K562 (cell line): ENCODE measurements around the gene TFAM. TPM values are rescaled to one million over a fixed set of nuclear protein-coding genes. Genes with fewer than 3 reads are reported as not detected.

Source experiments
- ATAC-seq: fragments of 200-7000 bp; cut with Tn5 transposase; 3 replicates; pipeline ENCODE4 v1.9.1; 2020; ENCODE audit warnings: moderate library complexity
- BruUV-seq: library from RNA; stranded (reverse); fragments of 400-500 nt; replicated peaks from 2 replicates; lab custom pipeline; 2021; lab: Mats Ljungman, UMichigan
- CTCF ChIA-PET: fragments of 300-600 bp; formaldehyde crosslinking; extraction: SDS; loops from one replicate; lab custom pipeline; 2021; ENCODE audit warnings: low intra/inter-chr PET ratio; lab: Yijun Ruan, JAX
- POLR2A ChIA-PET: fragments of 300-600, 350-650 bp; sonication (Branson Sonifier 250); formaldehyde crosslinking; extraction: SDS; loops from one replicate; lab custom pipeline; 2021; ENCODE audit warnings: antibody characterized with exemption, inconsistent platforms; lab: Yijun Ruan, JAX
- DNase-seq, 4 experiments: peaks; one replicate each; pipeline versions ENCODE4 v3.0.0 to v3.0.0-alpha.2; 2011 to 2018; ENCODE audit warnings: low spot score in 3 of 4, mixed read lengths in 3 of 4; ENCODE audit errors: extremely low read depth in 1 of 4
- FAIRE-seq: peaks from 2 replicates; lab custom pipeline; 2011; peaks lifted over from hg19 to GRCh38; lab: Jason Lieb, UNC
- H2AFZ ChIP-seq: 2 replicates; pipeline ENCODE4 v1.6.0; 2011; ENCODE audit warnings: low read depth, low read length, control low read depth, inconsistent platforms
- H3K27ac ChIP-seq: fragments of 200-600 bp; 3 replicates; pipeline ENCODE4 v1.8.0; 2011; ENCODE audit warnings: low read depth, mild to moderate bottlenecking, control low read depth, inconsistent platforms, low read length, moderate library complexity, mixed read lengths; ENCODE audit errors: extremely low read depth
- H3K27me3 ChIP-seq, 2 experiments: fragments of 300-600 bp in 1 of 2; 2 replicates in 1 of 2; 3 replicates in 1 of 2; pipeline versions ENCODE4 v1.6.0 to v1.8.0; 2011; ENCODE audit warnings: inconsistent platforms in 2 of 2, low read length in 2 of 2, mild to moderate bottlenecking in 1 of 2, mixed read lengths in 1 of 2, moderate library complexity in 1 of 2; ENCODE audit not compliant: control insufficient read depth in 2 of 2, insufficient read depth in 2 of 2
- H3K36me3 ChIP-seq: fragments of 300-600 bp; 3 replicates; pipeline ENCODE4 v1.8.0; 2011; ENCODE audit warnings: mild to moderate bottlenecking, low read length, inconsistent platforms; ENCODE audit not compliant: control insufficient read depth, insufficient read depth
- H3K4me1 ChIP-seq, 2 experiments: fragments of 200-600 bp in 1 of 2; replicated peaks in 1 of 2; 2 replicates in 1 of 2; 3 replicates in 1 of 2; pipeline versions ENCODE4 v1.5.1 to v1.8.0; 2011; ENCODE audit warnings: inconsistent platforms in 2 of 2, low read length in 2 of 2, mild to moderate bottlenecking in 1 of 2, mixed read lengths in 1 of 2, moderate library complexity in 1 of 2; ENCODE audit not compliant: control insufficient read depth in 2 of 2, insufficient read depth in 2 of 2
- H3K4me2 ChIP-seq: 2 replicates; pipeline ENCODE4 v1.6.1; 2011; ENCODE audit warnings: low read length, control low read depth, inconsistent platforms, mixed read lengths; ENCODE audit not compliant: insufficient read depth
- H3K4me3 ChIP-seq: fragments of 200-600 bp; sonication (generic), shearing (Covaris generic); 2 replicates; pipeline ENCODE4 v1.5.1; 2016; ENCODE audit warnings: control low read depth, inconsistent platforms
- H3K79me2 ChIP-seq: fragments of 200-600 bp; 3 replicates; pipeline ENCODE4 v1.8.0; 2011; ENCODE audit warnings: low read length, inconsistent platforms; ENCODE audit not compliant: control insufficient read depth, insufficient read depth
- H3K9ac ChIP-seq, 2 experiments: 2 replicates each; pipeline versions ENCODE4 v1.6.0 to v1.6.1; 2011; ENCODE audit warnings: low read depth in 2 of 2, low read length in 2 of 2, control low read depth in 1 of 2, inconsistent platforms in 1 of 2, mild to moderate bottlenecking in 1 of 2, mixed read lengths in 1 of 2; ENCODE audit not compliant: insufficient read depth in 1 of 2
- H3K9me1 ChIP-seq: one replicate; pipeline ENCODE4 v1.6.0; 2011; ENCODE audit warnings: inconsistent platforms, mild to moderate bottlenecking, low read length, moderate library complexity; ENCODE audit not compliant: control insufficient read depth, insufficient read depth
- H3K9me3 ChIP-seq: replicated peaks from 2 replicates; pipeline ENCODE4 v1.5.1; 2011; ENCODE audit warnings: low read depth, low read length, inconsistent platforms; ENCODE audit not compliant: control insufficient read depth, insufficient read depth
- H4K20me1 ChIP-seq: replicated peaks from 2 replicates; pipeline ENCODE4 v1.6.1; 2011; ENCODE audit warnings: low read length, inconsistent platforms, mixed read lengths; ENCODE audit not compliant: control insufficient read depth, insufficient read depth
- CEBPG ChIP-seq, 3 experiments: fragments of 200-800 bp in 1 of 3; sonication (Bioruptor generic) in 1 of 3; sonication (generic) in 1 of 3; formaldehyde crosslinking in 1 of 3; IDR thresholded peaks in 2 of 3; conservative IDR thresholded peaks in 1 of 3; 2 replicates each; pipeline versions ENCODE4 v1.6.1 to v1.8.0; 2016 to 2022; ENCODE audit warnings: missing compliant biosample characterization in 2 of 3, missing genetic modification characterization in 2 of 3, mild to moderate bottlenecking in 1 of 3, missing genetic modification reagents in 1 of 3
- MAFK ChIP-seq: IDR thresholded peaks from 2 replicates; pipeline ENCODE4 v1.6.1; 2011; ENCODE audit warnings: low read length, improper control_type of control experiment
- MXI1 ChIP-seq: IDR thresholded peaks from 2 replicates; pipeline ENCODE4 v1.6.1; 2011; ENCODE audit warnings: low read depth, mild to moderate bottlenecking, improper control_type of control experiment, low read length
- NFIC ChIP-seq: fragments of 450-650 bp; IDR thresholded peaks from 2 replicates; pipeline ENCODE4 v1.6.1; 2017; ENCODE audit warnings: mild to moderate bottlenecking, inconsistent platforms
- PHB ChIP-seq: fragments of 250-450 bp; sonication (Bioruptor Pico); IDR thresholded peaks from 2 replicates; pipeline ENCODE4 v1.5.0; 2021
- PKNOX1 ChIP-seq: fragments of 450-650 bp; IDR thresholded peaks from 2 replicates; pipeline ENCODE4 v1.6.1; 2016
- SIN3B ChIP-seq: fragments of 450-650 bp; IDR thresholded peaks from 2 replicates; pipeline ENCODE4 v1.6.1; 2017; ENCODE audit warnings: low read depth, mild to moderate bottlenecking, moderate library complexity
- USF1 ChIP-seq: sonication (generic); formaldehyde crosslinking; IDR thresholded peaks from 2 replicates; pipeline ENCODE4 v1.9.0; 2022; ENCODE audit warnings: mild to moderate bottlenecking, missing genetic modification reagents
- XRCC4 ChIP-seq: IDR thresholded peaks from one replicate; pipeline ENCODE4 v1.6.1; 2011; ENCODE audit not compliant: insufficient read depth, insufficient read length; ENCODE audit errors: extremely low read depth
- ZFP30 ChIP-seq: fragments of 250-450 bp; sonication (Bioruptor Pico); IDR thresholded peaks from 2 replicates; pipeline ENCODE4 v1.8.0; 2022; ENCODE audit warnings: moderate library complexity, mild to moderate bottlenecking, inconsistent platforms, borderline replicate concordance
- ZFP36 ChIP-seq: fragments of 150-350 bp; IDR thresholded peaks from 2 replicates; pipeline ENCODE4 v1.6.1; 2018; ENCODE audit warnings: low read length, low read depth; ENCODE audit not compliant: partially characterized antibody
- WGBS: fragments of 100-300 bp; shearing (Covaris generic); methylation state at CpG from one replicate; pipeline ENCODE4 v1.1.6; 2016; ENCODE audit warnings: low coverage, mixed read lengths; ENCODE audit not compliant: insufficient coverage; ENCODE audit errors: missing lambda C conversion rate; 5-methylcytosine and 5-hydroxymethylcytosine counted together
- in situ Hi-C: fragments of 300-500 bp; cut with MboI; formaldehyde crosslinking; loops from 4 replicates; pipeline ENCODE4 v1.15.0; 2018; ENCODE audit warnings: inconsistent platforms, mixed read lengths
- intact Hi-C: fragments of 100-400 bp; cut with micrococcal nuclease; formaldehyde crosslinking; loops from 2 replicates; pipeline ENCODE4 v1.14.2; 2022
- polyA plus RNA-seq, 8 experiments: library from polyadenylated mRNA; depleted of rRNA in 4 of 8; stranded (reverse) in 5 of 8; unstranded in 3 of 8; fragments of >200 nt; fragmentation: Nextera tagmentation in 2 of 8; fragmentation: Illumina TruSeq in 1 of 8; extraction: Ambion mirVana in 2 of 8; extraction: Trizol in 1 of 8; gene quantifications; 2 replicates each; pipeline versions ENCODE4 v1.2.1 to v1.2.3, GENCODE V29; 2011 to 2014; ENCODE audit warnings: inconsistent platforms in 1 of 8, missing spikeins in 1 of 8
- total RNA-seq, 7 experiments: library from RNA; depleted of rRNA in 6 of 7; stranded (reverse); fragments of >200 nt in 6 of 7; fragmentation: Illumina TruSeq in 2 of 7; extraction: Trizol in 2 of 7; gene quantifications; 2 replicates each; pipeline versions ENCODE4 v1.2.1 to v1.2.3, GENCODE V29; 2011 to 2021; ENCODE audit warnings: low replicate concordance in 1 of 7
- TF ChIP-seq, protein P1 (sequence below), 2 experiments: fragments of 450-650 bp; IDR thresholded peaks; 2 replicates each; pipeline ENCODE4 v1.6.1; 2016; ENCODE audit warnings: mild to moderate bottlenecking in 2 of 2, borderline replicate concordance in 1 of 2, low read depth in 1 of 2, moderate library complexity in 1 of 2

Gene TFAM
- total and polyA plus RNA-seq, 9 of the 15 experiments (the other 6 are each of a cell fraction or from before 2014, with no cell fraction given) = 74.3 to 227 (median 155) TPM

- POLR2A ChIA-PET = interaction anchor here (0.9 to 2.0 kb wide), 3 partner anchors 10 to 13 kb away, joined by 3 to 9 read pairs (median 4); partner anchors contain the start of gene UBE2D1
- H3K36me3 ChIP-seq = no peaks in the 10 kb centered on the region; the same call in 2 of the 3 replicates
- no peak overlapping the region for H3K4me2 ChIP-seq
- no peak overlapping the region for H3K4me3 ChIP-seq
- no peak for ATAC-seq
- in situ Hi-C loops (no loop called here), intact Hi-C loops (no loop called here)
- no peak overlapping the region for H3K9ac ChIP-seq
- H3K27ac ChIP-seq = no peak overlapping the region
- H4K20me1 ChIP-seq = no peaks in the 10 kb centered on the region
- BruUV-seq = no TSS peak
- no peaks in the 10 kb centered on the region for H3K27me3 ChIP-seq
- peaks cover 26% of the 10 kb centered on the region for H3K79me2 ChIP-seq
- no peaks in the 10 kb centered on the region for H3K9me1 ChIP-seq
- peaks cover 0 to 5% of the 10 kb centered on the region in 2 experiments; a peak in 2 of 5 replicates for H3K4me1 ChIP-seq
- 88% methylated on average over 2 of the region's 2 CpGs for WGBS
- H2AFZ ChIP-seq = no peak overlapping the region
- CTCF ChIA-PET = no interaction called here
- no peaks in the 10 kb centered on the region for H3K9me3 ChIP-seq
- FAIRE-seq = no peak
- no peak for DNase-seq
- TF ChIP-seq USF1 (CRISPR knock-in tag) (no peak), PKNOX1 (no peak), XRCC4 (no peak), CEBPG (CRISPR knock-in tag; IDR thresholded peaks at IDR 0.05) (no peak), CEBPG (tag; conservative IDR thresholded peaks at IDR 0.05 in 1 of 2, IDR thresholded peaks at IDR 0.05 in 1 of 2) (peak; percentile 48 to 82), ZFP30 (CRISPR knock-in tag) (no peak), ZFP36 (no peak), PHB (CRISPR knock-in tag) (no peak), MXI1 (no peak), MAFK (peak; percentile 52; the same call in 1 of the 2 replicates), SIN3B (no peak), NFIC (no peak)
- TF ChIP-seq, protein P1, sequence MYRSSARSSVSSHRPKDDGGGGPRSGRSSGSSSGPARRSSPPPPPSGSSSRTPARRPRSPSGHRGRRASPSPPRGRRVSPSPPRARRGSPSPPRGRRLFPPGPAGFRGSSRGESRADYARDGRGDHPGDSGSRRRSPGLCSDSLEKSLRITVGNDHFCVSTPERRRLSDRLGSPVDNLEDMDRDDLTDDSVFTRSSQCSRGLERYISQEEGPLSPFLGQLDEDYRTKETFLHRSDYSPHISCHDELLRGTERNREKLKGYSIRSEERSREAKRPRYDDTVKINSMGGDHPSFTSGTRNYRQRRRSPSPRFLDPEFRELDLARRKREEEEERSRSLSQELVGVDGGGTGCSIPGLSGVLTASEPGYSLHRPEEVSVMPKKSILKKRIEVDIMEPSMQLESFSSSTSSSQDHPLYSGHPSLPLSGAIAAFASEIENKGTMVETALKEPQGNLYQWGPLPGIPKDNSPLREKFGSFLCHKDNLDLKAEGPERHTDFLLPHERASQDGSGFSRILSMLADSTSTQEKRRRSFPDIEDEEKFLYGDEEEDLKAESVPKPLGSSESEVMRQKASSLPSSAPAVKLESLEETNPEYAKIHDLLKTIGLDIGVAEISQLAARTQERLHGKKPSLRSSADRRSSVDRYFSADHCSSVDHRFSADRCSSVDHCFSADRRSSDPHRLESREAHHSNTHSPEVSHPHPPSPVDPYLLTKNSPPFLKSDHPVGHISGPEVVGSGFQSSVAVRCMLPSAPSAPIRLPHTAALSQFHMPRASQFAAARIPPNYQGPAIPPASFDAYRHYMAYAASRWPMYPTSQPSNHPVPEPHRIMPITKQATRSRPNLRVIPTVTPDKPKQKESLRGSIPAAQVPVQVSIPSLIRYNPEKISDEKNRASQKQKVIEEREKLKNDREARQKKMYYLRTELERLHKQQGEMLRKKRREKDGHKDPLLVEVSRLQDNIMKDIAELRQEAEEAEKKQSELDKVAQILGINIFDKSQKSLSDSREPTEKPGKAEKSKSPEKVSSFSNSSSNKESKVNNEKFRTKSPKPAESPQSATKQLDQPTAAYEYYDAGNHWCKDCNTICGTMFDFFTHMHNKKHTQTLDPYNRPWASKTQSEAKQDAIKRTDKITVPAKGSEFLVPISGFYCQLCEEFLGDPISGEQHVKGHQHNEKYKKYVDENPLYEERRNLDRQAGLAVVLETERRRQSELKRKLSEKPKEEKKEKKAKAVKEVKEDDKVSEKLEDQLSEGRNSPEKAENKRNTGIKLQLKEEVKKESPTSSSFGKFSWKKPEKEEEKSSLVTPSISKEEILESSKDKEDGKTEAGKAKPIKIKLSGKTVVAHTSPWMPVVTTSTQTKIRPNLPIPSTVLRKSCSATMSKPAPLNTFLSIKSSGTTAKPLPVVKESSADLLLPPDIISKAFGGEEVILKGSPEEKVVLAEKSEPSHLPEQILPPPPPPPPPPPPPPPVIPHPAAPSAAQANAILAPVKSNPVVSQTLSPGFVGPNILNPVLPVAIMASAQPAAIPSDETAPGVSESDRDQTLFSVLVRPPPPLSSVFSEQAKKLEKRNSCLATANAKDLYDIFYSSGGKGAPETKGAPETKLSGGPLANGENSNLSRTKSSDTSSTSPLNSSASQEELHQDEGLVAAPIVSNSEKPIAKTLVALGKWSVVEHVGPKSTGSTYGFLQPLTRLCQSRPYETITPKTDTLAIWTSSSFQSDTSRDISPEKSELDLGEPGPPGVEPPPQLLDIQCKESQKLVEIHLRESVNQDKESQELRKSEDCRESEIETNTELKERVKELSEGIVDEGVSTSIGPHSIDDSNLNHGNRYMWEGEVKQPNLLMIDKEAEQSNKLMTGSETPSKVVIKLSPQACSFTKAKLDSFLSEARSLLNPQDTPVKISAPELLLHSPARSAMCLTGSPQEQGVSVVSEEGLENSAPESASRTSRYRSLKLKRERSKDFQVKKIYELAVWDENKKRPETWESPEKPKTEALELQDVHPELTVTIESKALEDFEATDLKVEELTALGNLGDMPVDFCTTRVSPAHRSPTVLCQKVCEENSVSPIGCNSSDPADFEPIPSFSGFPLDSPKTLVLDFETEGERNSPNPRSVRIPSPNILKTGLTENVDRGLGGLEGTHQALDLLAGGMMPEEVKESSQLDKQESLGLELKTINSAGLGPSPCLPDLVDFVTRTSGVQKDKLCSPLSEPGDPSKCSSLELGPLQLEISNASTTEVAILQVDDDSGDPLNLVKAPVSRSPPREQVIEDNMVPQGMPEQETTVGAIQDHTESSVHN (IDR thresholded peaks at IDR 0.05; ENCODE audit: borderline replicate concordance in 1 of 2, low read depth in 1 of 2) = no peak
These were observed 36.6 kb upstream of the TFAM start for GRCh38 chr10:58348571-58349033.
